Activated T-helper 1 cell treated with anti-CD3 and anti-CD28 coated beads, Interleukin-2, amount 50 U/mL, for 16 hours (primary cell): Measurements from ENCODE around the gene ESPL1.
"Not testable (repeated sequence)": the region's sequence is repeated elsewhere in the genome, so short reads cannot be mapped to it uniquely, and the experiment has no call there.

ENCODE experiments used
- DNase-seq, 2 donors: peaks; one replicate each; pipeline ENCODE4 v3.0.0-alpha.2; 2020; ENCODE audit warnings: low read depth in 1 of 2, low spot score in 1 of 2

ESPL1 gene

GRCh38 chr12:53297106-53297505, 29.0 kb downstream of the ESPL1 start:
- DNase-seq: not testable (repeated sequence)

- no peak for DNase-seq
These were observed 30.1 kb downstream of the ESPL1 start for GRCh38 chr12:53298164-53298563.

- no peak for DNase-seq
These were observed 31.0 kb downstream of the ESPL1 start for GRCh38 chr12:53299101-53299453.

- peak; percentile 69 to 72 for DNase-seq
These were observed 31.5 kb downstream of the ESPL1 start, which contains the start of gene MYG1 for GRCh38 chr12:53299454-53300180. MYG1 (plus strand) TSS chr12:53299695; CDS start chr12:53299738, 43 bp downstream.

GRCh38 chr12:53300187-53300586, 32.1 kb downstream of the ESPL1 start:
- no peak for DNase-seq

GRCh38 chr12:53302903-53303302, 34.8 kb downstream of the ESPL1 start:
- DNase-seq: no peak

- no peak for DNase-seq
These were observed 38.7 kb downstream of the ESPL1 start for GRCh38 chr12:53306826-53307225.

- no peak for DNase-seq
These were observed 40.2 kb downstream of the ESPL1 start for GRCh38 chr12:53308276-53308675.

GRCh38 chr12:53313996-53314395, 45.9 kb downstream of the ESPL1 start:
- DNase-seq: no peak

- DNase-seq: no peak
These were observed 52.5 kb downstream of the ESPL1 start for GRCh38 chr12:53320352-53321195.

- DNase-seq: peak; percentile 16
These were observed 56.1 kb downstream of the ESPL1 start for GRCh38 chr12:53324113-53324778.

- DNase-seq: peak; percentile 54 to 80
These were observed 56.8 kb downstream of the ESPL1 start for GRCh38 chr12:53324779-53325510.

GRCh38 chr12:53325511-53326061, 57.5 kb downstream of the ESPL1 start:
- DNase-seq: peak in 1 of 2 donors; percentile 6

- DNase-seq: no peak
These were observed 58.5 kb downstream of the ESPL1 start for GRCh38 chr12:53326460-53327185.

- no peak for DNase-seq
These were observed 59.4 kb downstream of the ESPL1 start for GRCh38 chr12:53327435-53328042.

- DNase-seq: no peak
These were observed 59.9 kb downstream of the ESPL1 start for GRCh38 chr12:53328043-53328435.

- DNase-seq: no peak
These were observed 62.6 kb downstream of the ESPL1 start for GRCh38 chr12:53330671-53331070.

- DNase-seq: not testable (repeated sequence)
These were observed 64.2 kb downstream of the ESPL1 start for GRCh38 chr12:53332339-53332738.

GRCh38 chr12:53332744-53333143, 64.6 kb downstream of the ESPL1 start:
- DNase-seq: no peak

- no peak for DNase-seq
These were observed 65.2 kb downstream of the ESPL1 start for GRCh38 chr12:53333289-53333688.
